GM12801 (cell line): ENCODE measurements around the gene MYO18B.

ENCODE experiments used
- CTCF ChIP-seq: IDR thresholded peaks from one replicate; pipeline ENCODE4 v1.5.1; 2011; ENCODE audit warnings: control low read depth; ENCODE audit not compliant: insufficient read length; ENCODE audit errors: extremely low read depth

Gene MYO18B

GRCh38 chr22:25800766-25801165, 58.8 kb downstream of the MYO18B start:
- TF ChIP-seq CTCF, result no peak

GRCh38 chr22:25802018-25802417, 60.0 kb downstream of the MYO18B start:
- TF ChIP-seq CTCF, result no peak

GRCh38 chr22:25804676-25805075, 62.7 kb downstream of the MYO18B start:
- no peak for TF ChIP-seq CTCF

GRCh38 chr22:25806579-25806978, 64.6 kb downstream of the MYO18B start:
- TF ChIP-seq CTCF, result no peak

GRCh38 chr22:25814685-25815084, 72.7 kb downstream of the MYO18B start:
- no peak for TF ChIP-seq CTCF

- no peak for TF ChIP-seq CTCF
Observed at GRCh38 chr22:25815561-25815960, 73.6 kb downstream of the MYO18B start.

GRCh38 chr22:25816522-25817059, 74.6 kb downstream of the MYO18B start:
- no peak for TF ChIP-seq CTCF
